Upper lobe of left lung (tissue), 4 donors: ENCODE results near the gene WNT9B.

Experiments used
- CTCF ChIP-seq, 6 experiments: fragments of 450-650 bp in 4 of 6; fragments of 200-600 bp in 2 of 6; sonication (generic) in 2 of 6; IDR thresholded peaks; one replicate each; pipeline ENCODE4 v1.5.1; 2016 to 2019; ENCODE audit warnings: antibody characterized with exemption in 6 of 6
- EP300 ChIP-seq, 4 donors: sonication (generic); formaldehyde crosslinking; IDR thresholded peaks; one replicate each; pipeline ENCODE4 v1.5.1; 2017; ENCODE audit warnings: antibody characterized with exemption in 4 of 4, control low read depth in 2 of 4
- POLR2AphosphoS5 ChIP-seq, 2 donors: sonication (generic); formaldehyde crosslinking; IDR thresholded peaks; one replicate each; pipeline ENCODE4 v1.5.1; 2017; ENCODE audit warnings: antibody characterized with exemption in 2 of 2

GRCh38 chr17:46836500-46836899, 14.9 kb upstream of the WNT9B start:
- no peak for TF ChIP-seq POLR2AphosphoS5 (IDR thresholded peaks at IDR 0.05)
- TF ChIP-seq CTCF (IDR thresholded peaks at IDR 0.05), result no peak
- TF ChIP-seq EP300 (IDR thresholded peaks at IDR 0.05), result no peak
